Panc1 (cell line): ENCODE data around the gene HOXB2. TPM values are rescaled to one million over a fixed set of nuclear protein-coding genes. Genes with fewer than 3 reads are reported as not detected.

Experiments
- ATAC-seq: fragments of 200-7000 bp; cut with Tn5 transposase; 2 replicates; pipeline ENCODE4 v1.9.1; 2020; ENCODE audit warnings: mild to moderate bottlenecking, moderate library complexity
- BruUV-seq: library from RNA; stranded (reverse); fragments of 400-500 nt; replicated peaks from 2 replicates; lab custom pipeline; 2021; lab: Mats Ljungman, UMichigan
- CTCF ChIA-PET: fragments of 300-600 bp; sonication (Branson Sonifier 250); formaldehyde crosslinking; loops from one replicate; lab custom pipeline; 2022; ENCODE audit warnings: antibody characterized with exemption; lab: Charles Lee
- POLR2A ChIA-PET: fragments of 300-600 bp; sonication (Branson Sonifier 250); formaldehyde crosslinking; loops from one replicate; lab custom pipeline; 2022; ENCODE audit warnings: antibody characterized with exemption; lab: Charles Lee
- DNase-seq: peaks from one replicate; pipeline ENCODE4 v3.0.0-alpha.2; 2010; ENCODE audit warnings: low read depth, low spot score
- H3K27ac ChIP-seq: 2 replicates; pipeline ENCODE4 v1.5.1; 2011; ENCODE audit warnings: mild to moderate bottlenecking, low read length, inconsistent platforms
- H3K27me3 ChIP-seq: fragments of 200-500 bp; sonication (Bioruptor generic); 2 replicates; pipeline ENCODE4 v1.6.0; 2014; ENCODE audit warnings: low read length, inconsistent platforms; ENCODE audit not compliant: control insufficient read depth, insufficient read depth
- H3K36me3 ChIP-seq: fragments of 200-500 bp; sonication (Bioruptor generic); 2 replicates; pipeline ENCODE4 v1.5.1; 2014; ENCODE audit warnings: inconsistent platforms, mild to moderate bottlenecking, low read length, moderate library complexity; ENCODE audit not compliant: control insufficient read depth, insufficient read depth
- H3K4me1 ChIP-seq: 2 replicates; pipeline ENCODE4 v1.5.1; 2011; ENCODE audit warnings: inconsistent platforms, mild to moderate bottlenecking, low read length, moderate library complexity; ENCODE audit not compliant: control insufficient read depth, insufficient read depth
- H3K4me3 ChIP-seq, 2 experiments: 2 replicates each; pipeline ENCODE4 v1.5.1; 2011 to 2012; ENCODE audit warnings: low read depth in 2 of 2, low read length in 2 of 2, mild to moderate bottlenecking in 2 of 2, inconsistent platforms in 1 of 2, moderate library complexity in 1 of 2
- H3K9me3 ChIP-seq: fragments of 200-500 bp; sonication (Bioruptor generic); 2 replicates; pipeline ENCODE4 v1.5.1; 2014; ENCODE audit warnings: low read depth, mild to moderate bottlenecking, inconsistent platforms, low read length, moderate library complexity; ENCODE audit not compliant: control insufficient read depth, insufficient read depth
- POLR2AphosphoS5 ChIP-seq: IDR thresholded peaks from 2 replicates; pipeline ENCODE4 v1.6.1; 2012; ENCODE audit warnings: mild to moderate bottlenecking, low read depth, low read length, moderate library complexity
- SIN3A ChIP-seq: IDR thresholded peaks from 2 replicates; pipeline ENCODE4 v1.6.1; 2012; ENCODE audit warnings: low read depth, mild to moderate bottlenecking, low read length, moderate library complexity, borderline replicate concordance; ENCODE audit not compliant: insufficient read depth
- TCF7L2 ChIP-seq: IDR thresholded peaks from 2 replicates; pipeline ENCODE4 v1.6.1; 2011; ENCODE audit warnings: mild to moderate bottlenecking, low read depth, low read length, inconsistent platforms
- in situ Hi-C: cut with HindIII; loops from 2 replicates; pipeline ENCODE4 v1.10.0; 2016; ENCODE audit warnings: low sequenced_read_pairs, low pct_unique_long_range_greater_than_20kb
- intact Hi-C: fragments of 100-400 bp; cut with micrococcal nuclease; formaldehyde crosslinking; loops from one replicate; pipeline ENCODE4 v1.10.0; 2022; ENCODE audit not compliant: unreplicated experiment
- total RNA-seq: library from RNA; stranded (reverse); gene quantifications from one replicate; pipeline ENCODE4 v1.2.1, GENCODE V29; 2021; ENCODE audit not compliant: unreplicated experiment
- TF ChIP-seq, protein P1 (sequence below): fragments of 450-650 bp; IDR thresholded peaks from 2 replicates; pipeline ENCODE4 v1.5.1; 2017; ENCODE audit warnings: mild to moderate bottlenecking
- TF ChIP-seq, protein P2 (sequence below), 2 experiments: IDR thresholded peaks; 2 replicates each; pipeline ENCODE4 v1.6.1; 2011 to 2012; ENCODE audit warnings: low read depth in 2 of 2, control low read depth in 1 of 2, low read length in 1 of 2, mild to moderate bottlenecking in 1 of 2, moderate library complexity in 1 of 2; ENCODE audit not compliant: insufficient read depth in 1 of 2

HOXB2 gene
- total RNA-seq, 1 experiment from 2014 or later = 70.1 TPM

DNA sequence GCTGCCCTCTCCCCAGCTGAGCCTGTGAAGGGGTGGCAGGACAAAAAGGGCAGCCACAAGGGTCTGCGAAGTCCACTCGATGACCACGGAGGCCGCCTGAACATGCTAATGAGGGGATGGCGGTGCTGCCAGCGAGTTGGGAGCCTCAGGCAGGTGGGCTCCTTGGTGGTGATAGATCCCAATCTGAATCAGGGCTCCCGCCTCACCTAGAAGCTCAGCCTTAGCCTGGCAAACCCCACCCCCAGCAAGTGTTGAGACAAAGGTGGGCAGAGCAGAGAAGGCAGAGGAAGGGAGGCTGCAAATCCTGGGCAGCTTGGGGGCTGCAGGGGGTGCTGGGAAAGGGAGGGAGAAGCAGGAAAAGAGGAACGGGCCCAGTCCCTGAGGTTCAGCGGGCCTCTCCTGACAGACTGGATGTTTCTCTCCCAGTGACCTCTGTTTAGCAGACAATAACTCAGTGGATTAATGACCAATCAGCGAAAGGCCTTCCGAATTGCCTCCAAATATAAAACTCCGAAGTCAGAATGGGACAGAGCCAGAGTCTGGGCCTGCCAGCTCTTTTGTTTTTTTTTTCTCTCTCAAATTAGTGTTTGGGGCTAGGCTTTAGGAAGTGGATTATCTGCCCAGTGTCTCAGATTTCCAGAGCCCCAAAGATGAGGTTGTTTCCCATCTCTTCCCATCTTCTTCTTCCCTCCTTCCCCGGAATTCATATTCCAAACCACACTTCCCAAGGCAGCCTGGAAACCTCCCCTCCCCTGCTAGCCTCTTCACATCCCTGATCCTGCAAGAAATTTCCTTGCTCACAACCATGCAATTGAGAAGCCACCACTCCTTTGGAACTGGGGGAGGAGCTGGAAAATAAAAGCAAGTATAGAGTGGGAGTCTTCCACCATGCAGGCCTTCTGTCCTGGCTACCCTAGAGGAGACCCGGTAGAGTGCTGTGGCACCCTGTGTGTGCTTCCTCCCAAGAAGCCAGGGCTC lies 15.2 kb upstream of the HOXB2 start:
- ATAC-seq (no peak), DNase-seq (no peak)
- CTCF ChIA-PET = interaction anchor here (0.6 to 1.0 kb wide), 2 partner anchors 12 to 356 kb away, joined by 3 to 4 read pairs; no protein-coding TSS in a partner anchor
- Histone ChIP-seq H3K9me3 (no peaks in the 10 kb centered on the region), H3K27me3 (no peaks in the 10 kb centered on the region), H3K4me3 (peak overlapping the region in 1 of 2 experiments; percentile 17; a peak in 1 of 4 replicates), H3K4me1 (peaks cover 90% of the 10 kb centered on the region), H3K36me3 (no peaks in the 10 kb centered on the region), H3K27ac (peak overlapping the region; percentile 97)
- no TSS peak for BruUV-seq
- POLR2A ChIA-PET = interaction anchor here (0.6 to 0.7 kb wide), 3 partner anchors 30 to 53 kb away, joined by 4 to 6 read pairs (median 4); no protein-coding TSS in a partner anchor
- TF ChIP-seq POLR2AphosphoS5 = no peak
- TF ChIP-seq, protein P1, sequence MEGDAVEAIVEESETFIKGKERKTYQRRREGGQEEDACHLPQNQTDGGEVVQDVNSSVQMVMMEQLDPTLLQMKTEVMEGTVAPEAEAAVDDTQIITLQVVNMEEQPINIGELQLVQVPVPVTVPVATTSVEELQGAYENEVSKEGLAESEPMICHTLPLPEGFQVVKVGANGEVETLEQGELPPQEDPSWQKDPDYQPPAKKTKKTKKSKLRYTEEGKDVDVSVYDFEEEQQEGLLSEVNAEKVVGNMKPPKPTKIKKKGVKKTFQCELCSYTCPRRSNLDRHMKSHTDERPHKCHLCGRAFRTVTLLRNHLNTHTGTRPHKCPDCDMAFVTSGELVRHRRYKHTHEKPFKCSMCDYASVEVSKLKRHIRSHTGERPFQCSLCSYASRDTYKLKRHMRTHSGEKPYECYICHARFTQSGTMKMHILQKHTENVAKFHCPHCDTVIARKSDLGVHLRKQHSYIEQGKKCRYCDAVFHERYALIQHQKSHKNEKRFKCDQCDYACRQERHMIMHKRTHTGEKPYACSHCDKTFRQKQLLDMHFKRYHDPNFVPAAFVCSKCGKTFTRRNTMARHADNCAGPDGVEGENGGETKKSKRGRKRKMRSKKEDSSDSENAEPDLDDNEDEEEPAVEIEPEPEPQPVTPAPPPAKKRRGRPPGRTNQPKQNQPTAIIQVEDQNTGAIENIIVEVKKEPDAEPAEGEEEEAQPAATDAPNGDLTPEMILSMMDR = peak; percentile 39; the same call in 1 of the 2 replicates
- intact Hi-C loops = no loop called here
- in situ Hi-C loops = loop anchor here (5.0 kb wide), 1 partner anchor 57 kb away; the partner anchor contains the start of gene HOXB8

DNA sequence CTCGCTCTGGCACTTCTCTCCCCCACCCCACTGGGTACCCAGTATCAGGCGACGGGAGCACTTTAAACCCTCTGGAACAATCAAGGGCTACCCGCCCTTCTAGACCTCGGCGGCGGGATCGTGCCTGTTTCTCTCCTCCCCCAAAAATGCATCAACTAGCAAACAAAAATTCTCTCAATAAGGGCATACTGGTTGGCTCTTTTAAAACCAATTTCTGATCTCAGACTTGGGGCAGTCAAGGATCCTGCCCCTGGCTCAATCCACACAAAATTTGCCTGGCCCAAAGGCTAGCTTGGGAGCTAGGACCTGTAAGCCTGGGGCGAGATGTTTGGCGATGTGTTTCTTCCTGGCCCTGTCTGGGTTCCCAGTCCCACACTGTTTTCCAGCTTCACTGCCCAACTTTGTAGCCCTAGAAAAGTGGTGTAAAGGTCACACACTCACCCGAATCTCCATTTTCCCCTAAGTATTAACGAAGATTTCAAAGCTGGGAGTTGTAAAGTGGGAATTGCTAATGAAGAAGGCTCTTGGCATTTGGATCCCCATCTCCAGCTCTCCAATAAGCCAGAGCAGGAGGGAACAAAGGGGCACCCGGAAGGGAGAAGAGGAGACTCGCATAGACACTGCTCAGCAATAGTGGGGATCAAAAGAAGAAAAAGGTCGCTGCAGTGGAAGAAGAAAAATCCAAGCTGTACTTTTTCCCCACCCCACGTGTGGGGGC lies 14.4 kb upstream of the HOXB2 start:
- H3K4me1 ChIP-seq = peaks cover 82% of the 10 kb centered on the region
- H3K27me3 ChIP-seq = no peaks in the 10 kb centered on the region
- ChIA-PET CTCF (interaction anchor here (1.0 kb wide), 1 partner anchor 11 kb away, joined by 3 read pairs; no protein-coding TSS in a partner anchor), POLR2A (interaction anchor here (0.5 kb wide), 1 partner anchor 367 kb away, joined by 4 read pairs; no protein-coding TSS in a partner anchor)
- peak overlapping the region; percentile 8 to 17; a peak in 2 of 4 replicates for H3K4me3 ChIP-seq
- no peak for DNase-seq
- intact Hi-C loops = no loop called here
- no TSS peak for BruUV-seq
- H3K27ac ChIP-seq = peak overlapping the region; percentile 97
- in situ Hi-C loops = loop anchor here (5.0 kb wide), 1 partner anchor 58 kb away; the partner anchor contains the start of gene HOXB8
- H3K9me3 ChIP-seq = no peaks in the 10 kb centered on the region
- TF ChIP-seq SIN3A = no peak
- peak; percentile 54; the same call in 1 of the 2 replicates for TF ChIP-seq POLR2AphosphoS5
- TF ChIP-seq, protein P1 = peak; percentile 69; the same call in 1 of the 2 replicates
- no peak for ATAC-seq
- no peaks in the 10 kb centered on the region for H3K36me3 ChIP-seq

DNA sequence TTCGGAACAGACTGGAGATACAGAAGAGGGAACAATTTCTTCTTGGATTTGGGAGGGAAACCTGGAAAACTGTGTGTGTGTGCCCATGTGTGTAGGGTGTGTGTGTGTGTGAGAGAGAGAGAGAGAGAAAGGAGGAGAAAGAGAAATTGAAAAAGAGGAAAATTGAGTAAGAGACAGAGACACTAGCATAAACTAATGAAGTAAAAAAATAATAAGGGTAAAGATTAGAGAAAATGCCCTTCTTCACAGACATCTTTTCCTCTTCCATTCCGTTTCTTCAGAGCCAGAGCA lies 13.9 kb upstream of the HOXB2 start:
- H3K4me1 ChIP-seq = peaks cover 84% of the 10 kb centered on the region
- ATAC-seq = no peak
- no peaks in the 10 kb centered on the region for H3K9me3 ChIP-seq
- in situ Hi-C loops = loop anchor here (5.0 kb wide), 1 partner anchor 59 kb away; the partner anchor contains the start of gene HOXB8
- DNase-seq = no peak
- H3K27me3 ChIP-seq = no peaks in the 10 kb centered on the region
- H3K4me3 ChIP-seq = peak overlapping the region; percentile 8 to 14; a peak in 2 of 4 replicates
- BruUV-seq = no TSS peak
- H3K36me3 ChIP-seq = peaks cover 1% of the 10 kb centered on the region; the same call in 1 of the 2 replicates
- intact Hi-C loops = no loop called here
- peak overlapping the region; percentile 97 for H3K27ac ChIP-seq
- ChIA-PET CTCF (no interaction called here), POLR2A (no interaction called here)
- no peak for TF ChIP-seq POLR2AphosphoS5
- TF ChIP-seq SIN3A = no peak
- no peak for TF ChIP-seq TCF7L2
- TF ChIP-seq, protein P1 = no peak
- TF ChIP-seq, protein P2, sequence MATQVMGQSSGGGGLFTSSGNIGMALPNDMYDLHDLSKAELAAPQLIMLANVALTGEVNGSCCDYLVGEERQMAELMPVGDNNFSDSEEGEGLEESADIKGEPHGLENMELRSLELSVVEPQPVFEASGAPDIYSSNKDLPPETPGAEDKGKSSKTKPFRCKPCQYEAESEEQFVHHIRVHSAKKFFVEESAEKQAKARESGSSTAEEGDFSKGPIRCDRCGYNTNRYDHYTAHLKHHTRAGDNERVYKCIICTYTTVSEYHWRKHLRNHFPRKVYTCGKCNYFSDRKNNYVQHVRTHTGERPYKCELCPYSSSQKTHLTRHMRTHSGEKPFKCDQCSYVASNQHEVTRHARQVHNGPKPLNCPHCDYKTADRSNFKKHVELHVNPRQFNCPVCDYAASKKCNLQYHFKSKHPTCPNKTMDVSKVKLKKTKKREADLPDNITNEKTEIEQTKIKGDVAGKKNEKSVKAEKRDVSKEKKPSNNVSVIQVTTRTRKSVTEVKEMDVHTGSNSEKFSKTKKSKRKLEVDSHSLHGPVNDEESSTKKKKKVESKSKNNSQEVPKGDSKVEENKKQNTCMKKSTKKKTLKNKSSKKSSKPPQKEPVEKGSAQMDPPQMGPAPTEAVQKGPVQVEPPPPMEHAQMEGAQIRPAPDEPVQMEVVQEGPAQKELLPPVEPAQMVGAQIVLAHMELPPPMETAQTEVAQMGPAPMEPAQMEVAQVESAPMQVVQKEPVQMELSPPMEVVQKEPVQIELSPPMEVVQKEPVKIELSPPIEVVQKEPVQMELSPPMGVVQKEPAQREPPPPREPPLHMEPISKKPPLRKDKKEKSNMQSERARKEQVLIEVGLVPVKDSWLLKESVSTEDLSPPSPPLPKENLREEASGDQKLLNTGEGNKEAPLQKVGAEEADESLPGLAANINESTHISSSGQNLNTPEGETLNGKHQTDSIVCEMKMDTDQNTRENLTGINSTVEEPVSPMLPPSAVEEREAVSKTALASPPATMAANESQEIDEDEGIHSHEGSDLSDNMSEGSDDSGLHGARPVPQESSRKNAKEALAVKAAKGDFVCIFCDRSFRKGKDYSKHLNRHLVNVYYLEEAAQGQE (IDR thresholded peaks at IDR 0.05; ENCODE audit: insufficient read depth in 1 of 2, low read depth in 2 of 2, low read length in 1 of 2) = no peak
